Nephron (organoid): ENCODE data around the gene C1GALT1C1L.

Experiments
- H3K27ac Mint-ChIP-seq, 3 experiments: 2 replicates each; pipeline ENCODE4 v1.8.0; 2020; ENCODE audit warnings: mixed read lengths in 3 of 3, mild to moderate bottlenecking in 2 of 3, moderate library complexity in 1 of 3
- H3K27me3 Mint-ChIP-seq: 2 replicates; pipeline ENCODE4 v1.8.0; 2021; ENCODE audit warnings: low read depth, mild to moderate bottlenecking, moderate library complexity, mixed read lengths
- H3K36me3 Mint-ChIP-seq: 2 replicates; pipeline ENCODE4 v1.8.0; 2020; ENCODE audit warnings: low read depth, mixed read lengths
- H3K4me1 Mint-ChIP-seq: 2 replicates; pipeline ENCODE4 v1.8.0; 2020; ENCODE audit warnings: mixed read lengths
- H3K4me3 Mint-ChIP-seq, 3 experiments: 2 replicates each; pipeline ENCODE4 v1.8.0; 2020; ENCODE audit warnings: mild to moderate bottlenecking in 3 of 3, mixed read lengths in 3 of 3, moderate library complexity in 2 of 3
- H3K9me3 Mint-ChIP-seq: 2 replicates; pipeline ENCODE4 v1.8.0; 2020; ENCODE audit warnings: mixed read lengths
- CTCF ChIP-seq, 3 experiments: fragments of 200-600 bp; sonication (generic); IDR thresholded peaks; one replicate each; pipeline ENCODE4 v1.5.0; 2021; ENCODE audit warnings: antibody characterized with exemption in 3 of 3; ENCODE audit not compliant: unreplicated experiment in 3 of 3

Gene C1GALT1C1L

GRCh38 chr2:43676322-43677050, at the start of gene C1GALT1C1L:
TSS of gene C1GALT1C1L (minus strand) at chr2:43676429. CDS start at chr2:43676322, 107 bp downstream.
- Mint-ChIP-seq H3K4me3 (no peak within 1 kb of the TSS), H3K4me1 (no peaks in the 10 kb centered on the region), H3K9me3 (peaks cover 16% of the 10 kb centered on the region), H3K27me3 (no peaks in the 10 kb centered on the region), H3K36me3 (peaks cover 10% of the 10 kb centered on the region), H3K27ac (no peak within 1 kb of the TSS)
- TF ChIP-seq CTCF (IDR thresholded peaks at IDR 0.05; ENCODE audit: unreplicated experiment in 3 of 3) = no peak

DNA sequence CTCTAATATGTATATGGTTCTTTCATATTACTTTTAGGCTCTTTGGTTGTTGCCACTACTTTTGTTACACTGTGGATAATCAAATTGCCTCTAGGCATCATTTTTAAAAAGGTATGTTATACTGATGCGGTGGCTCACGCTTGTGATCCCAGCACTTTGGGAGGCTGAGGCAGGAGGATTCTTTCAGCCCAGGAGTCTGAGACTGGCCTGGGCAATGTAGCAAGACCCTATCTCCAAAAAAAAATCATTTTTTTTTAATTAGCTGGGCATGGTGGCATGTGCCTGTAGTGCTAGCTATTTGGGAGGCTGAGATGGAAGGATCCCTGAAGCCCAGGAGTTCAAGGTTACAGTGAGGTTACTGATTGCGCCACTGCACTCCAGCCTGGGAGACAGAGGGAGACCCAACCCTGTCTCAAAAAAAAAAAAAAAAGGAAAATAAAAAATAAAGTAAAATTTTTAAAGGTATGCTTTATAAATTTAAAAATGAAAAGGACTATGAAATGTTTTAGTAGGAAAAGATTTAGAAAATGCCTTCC, 49.5 kb upstream of the C1GALT1C1L start:
- peak overlapping the region; percentile 72 to 89 (median 87) for H3K27ac Mint-ChIP-seq
- no peaks in the 10 kb centered on the region for H3K36me3 Mint-ChIP-seq
- no peaks in the 10 kb centered on the region for H3K27me3 Mint-ChIP-seq
- H3K9me3 Mint-ChIP-seq = no peaks in the 10 kb centered on the region
- TF ChIP-seq CTCF (IDR thresholded peaks at IDR 0.05; ENCODE audit: unreplicated experiment in 3 of 3) = no peak
- no peak overlapping the region for H3K4me3 Mint-ChIP-seq
- H3K4me1 Mint-ChIP-seq = peaks cover 12% of the 10 kb centered on the region

- no peaks in the 10 kb centered on the region for H3K9me3 Mint-ChIP-seq
- peaks cover 12% of the 10 kb centered on the region for H3K4me1 Mint-ChIP-seq
- H3K27me3 Mint-ChIP-seq = no peaks in the 10 kb centered on the region
- no peak for TF ChIP-seq CTCF (IDR thresholded peaks at IDR 0.05; ENCODE audit: unreplicated experiment in 3 of 3)
- H3K4me3 Mint-ChIP-seq = peak overlapping the region in 1 of 3 experiments; percentile 38
- peak overlapping the region; percentile 72 to 89 (median 87) for H3K27ac Mint-ChIP-seq
- H3K36me3 Mint-ChIP-seq = no peaks in the 10 kb centered on the region
Measured at GRCh38 chr2:43724728-43725526, 48.7 kb upstream of the C1GALT1C1L start.

- Mint-ChIP-seq H3K27ac (no peak overlapping the region), H3K4me3 (no peak overlapping the region), H3K9me3 (no peaks in the 10 kb centered on the region), H3K36me3 (no peaks in the 10 kb centered on the region), H3K4me1 (peaks cover 15% of the 10 kb centered on the region), H3K27me3 (no peaks in the 10 kb centered on the region)
- no peak for TF ChIP-seq CTCF (IDR thresholded peaks at IDR 0.05; ENCODE audit: unreplicated experiment in 3 of 3)
Measured at GRCh38 chr2:43718530-43719124, 42.4 kb upstream of the C1GALT1C1L start.

DNA sequence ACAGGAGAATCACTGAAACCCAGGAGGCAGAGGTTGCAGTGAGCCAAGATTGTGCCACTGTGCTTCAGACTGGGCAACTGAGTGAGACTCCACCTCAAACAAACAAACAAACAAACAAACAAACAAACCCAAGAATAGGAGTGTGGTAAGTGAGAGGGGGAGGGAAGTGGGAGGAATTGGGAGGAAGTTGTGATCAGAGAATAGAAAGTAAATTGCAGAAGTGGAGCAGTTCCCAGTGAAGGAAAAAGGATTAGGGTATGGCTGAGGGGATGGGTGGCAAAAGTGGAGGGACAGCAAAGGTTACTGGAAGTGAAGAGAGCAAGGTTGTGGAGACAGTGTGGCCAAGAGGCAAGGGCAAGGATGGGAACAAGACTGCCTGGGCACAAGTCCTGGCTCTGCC, 41.1 kb upstream of the C1GALT1C1L start:
- Mint-ChIP-seq H3K4me3 (no peak overlapping the region), H3K27me3 (no peaks in the 10 kb centered on the region), H3K36me3 (no peaks in the 10 kb centered on the region), H3K9me3 (no peaks in the 10 kb centered on the region), H3K27ac (no peak overlapping the region), H3K4me1 (peaks cover 15% of the 10 kb centered on the region)
- TF ChIP-seq CTCF (IDR thresholded peaks at IDR 0.05; ENCODE audit: unreplicated experiment in 3 of 3) = no peak
